KG1 (cell line): Measurements from ENCODE around the gene NECTIN1.

Experiments used
- DNase-seq: peaks from one replicate; lab custom pipeline; 2025; lab: John Stamatoyannopoulos, UW

Gene NECTIN1

GRCh38 chr11:119729951-119730613 lies 1.1 kb upstream of the NECTIN1 start:
- DNase-seq, result no peak

GRCh38 chr11:119729581-119729927 lies 554 bp upstream of the NECTIN1 start:
- no peak for DNase-seq

- no peak for DNase-seq
These were observed 781 bp downstream of the NECTIN1 start for GRCh38 chr11:119728211-119728626.

GRCh38 chr11:119727523-119728151 lies 1.4 kb downstream of the NECTIN1 start:
- no peak for DNase-seq

GRCh38 chr11:119726585-119727522 lies 2.1 kb downstream of the NECTIN1 start:
- no peak for DNase-seq

GRCh38 chr11:119726150-119726553 lies 2.8 kb downstream of the NECTIN1 start:
- DNase-seq, result no peak

- no peak for DNase-seq
These were observed 4.0 kb downstream of the NECTIN1 start for GRCh38 chr11:119724956-119725355.

GRCh38 chr11:119723952-119724325 lies 5.1 kb downstream of the NECTIN1 start:
- no peak for DNase-seq

GRCh38 chr11:119723243-119723951 lies 5.6 kb downstream of the NECTIN1 start:
- no peak for DNase-seq

GRCh38 chr11:119722281-119722794 lies 6.7 kb downstream of the NECTIN1 start:
- no peak for DNase-seq

GRCh38 chr11:119721129-119722120 lies 7.6 kb downstream of the NECTIN1 start:
- no peak for DNase-seq

GRCh38 chr11:119720311-119720913 lies 8.6 kb downstream of the NECTIN1 start:
- DNase-seq, result no peak

GRCh38 chr11:119717839-119718534 lies 11.0 kb downstream of the NECTIN1 start:
- no peak for DNase-seq

GRCh38 chr11:119716582-119717498 lies 12.2 kb downstream of the NECTIN1 start:
- DNase-seq, result no peak

- DNase-seq, result no peak
These were observed 14.4 kb downstream of the NECTIN1 start for GRCh38 chr11:119714590-119714989.

- no peak for DNase-seq
These were observed 14.8 kb downstream of the NECTIN1 start for GRCh38 chr11:119714189-119714588.

GRCh38 chr11:119713359-119714040 lies 15.5 kb downstream of the NECTIN1 start:
- no peak for DNase-seq
